Neural cell (in vitro differentiated cells): ENCODE data around the gene ATP5ME.

Source experiments
- EP300 ChIP-seq: fragments of 450-650 bp; conservative IDR thresholded peaks from 2 replicates; pipeline ENCODE4 v1.6.1; 2014; ENCODE audit warnings: antibody characterized with exemption, mild to moderate bottlenecking, moderate library complexity; ENCODE audit not compliant: poor library complexity, severe bottlenecking
- EZH2 ChIP-seq: fragments of 200-600, 300-800 bp; shearing (Covaris generic), sonication (generic); IDR thresholded peaks from 2 replicates; pipeline ENCODE4 v1.6.1; 2014; ENCODE audit warnings: antibody characterized with exemption, low read length, borderline replicate concordance, mild to moderate bottlenecking; ENCODE audit not compliant: insufficient read depth, poor library complexity, severe bottlenecking
- MXI1 ChIP-seq: fragments of 450-650 bp; conservative IDR thresholded peaks from 2 replicates; pipeline ENCODE4 v1.6.1; 2014; ENCODE audit warnings: antibody characterized with exemption, mild to moderate bottlenecking; ENCODE audit not compliant: poor library complexity, severe bottlenecking
- POLR2AphosphoS5 ChIP-seq: IDR thresholded peaks from 2 replicates; pipeline ENCODE4 v1.6.1; 2012
- TF ChIP-seq, protein P1 (sequence below): IDR thresholded peaks from 2 replicates; pipeline ENCODE4 v1.6.1; 2012; ENCODE audit warnings: borderline replicate concordance
- TF ChIP-seq, protein P2 (sequence below): fragments of 450-650 bp; IDR thresholded peaks from 2 replicates; pipeline ENCODE4 v1.5.1; 2014; ENCODE audit warnings: antibody characterized with exemption, mild to moderate bottlenecking, moderate library complexity; ENCODE audit not compliant: poor library complexity, severe bottlenecking

DNA sequence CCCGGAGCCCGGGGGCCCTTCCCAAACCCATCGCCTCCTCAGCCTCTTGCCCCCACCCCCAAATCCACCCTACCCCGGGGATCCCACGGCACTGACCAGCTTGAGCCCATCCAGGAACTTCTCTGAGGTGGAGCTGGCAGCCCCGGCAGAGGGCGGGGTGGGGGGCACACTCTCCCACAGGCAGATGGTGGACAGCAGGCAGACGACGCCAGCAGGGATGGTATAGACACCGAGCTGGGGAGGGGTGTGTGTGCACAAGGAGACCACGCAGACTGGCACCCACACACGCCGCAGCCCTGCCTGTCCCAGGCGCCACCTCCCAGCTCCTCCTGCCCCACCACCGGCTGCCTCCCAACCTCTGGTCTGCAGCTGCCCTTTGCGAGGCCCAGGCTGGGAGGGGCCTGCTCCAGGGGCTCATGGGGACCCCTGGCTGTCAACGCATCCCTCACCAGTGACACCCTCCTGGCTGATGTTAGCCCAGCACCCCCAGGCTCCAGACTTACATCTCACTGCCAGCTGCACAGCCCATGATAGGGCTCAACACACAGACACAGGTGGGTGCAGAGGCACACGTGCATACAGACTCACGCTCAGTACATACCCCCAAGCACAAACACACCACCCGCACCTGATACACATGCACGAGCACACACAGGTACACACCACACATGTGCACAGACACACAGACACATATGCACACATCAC is 10.7 kb upstream of the ATP5ME start:
- TF ChIP-seq EP300, result no peak
- TF ChIP-seq, protein P1, sequence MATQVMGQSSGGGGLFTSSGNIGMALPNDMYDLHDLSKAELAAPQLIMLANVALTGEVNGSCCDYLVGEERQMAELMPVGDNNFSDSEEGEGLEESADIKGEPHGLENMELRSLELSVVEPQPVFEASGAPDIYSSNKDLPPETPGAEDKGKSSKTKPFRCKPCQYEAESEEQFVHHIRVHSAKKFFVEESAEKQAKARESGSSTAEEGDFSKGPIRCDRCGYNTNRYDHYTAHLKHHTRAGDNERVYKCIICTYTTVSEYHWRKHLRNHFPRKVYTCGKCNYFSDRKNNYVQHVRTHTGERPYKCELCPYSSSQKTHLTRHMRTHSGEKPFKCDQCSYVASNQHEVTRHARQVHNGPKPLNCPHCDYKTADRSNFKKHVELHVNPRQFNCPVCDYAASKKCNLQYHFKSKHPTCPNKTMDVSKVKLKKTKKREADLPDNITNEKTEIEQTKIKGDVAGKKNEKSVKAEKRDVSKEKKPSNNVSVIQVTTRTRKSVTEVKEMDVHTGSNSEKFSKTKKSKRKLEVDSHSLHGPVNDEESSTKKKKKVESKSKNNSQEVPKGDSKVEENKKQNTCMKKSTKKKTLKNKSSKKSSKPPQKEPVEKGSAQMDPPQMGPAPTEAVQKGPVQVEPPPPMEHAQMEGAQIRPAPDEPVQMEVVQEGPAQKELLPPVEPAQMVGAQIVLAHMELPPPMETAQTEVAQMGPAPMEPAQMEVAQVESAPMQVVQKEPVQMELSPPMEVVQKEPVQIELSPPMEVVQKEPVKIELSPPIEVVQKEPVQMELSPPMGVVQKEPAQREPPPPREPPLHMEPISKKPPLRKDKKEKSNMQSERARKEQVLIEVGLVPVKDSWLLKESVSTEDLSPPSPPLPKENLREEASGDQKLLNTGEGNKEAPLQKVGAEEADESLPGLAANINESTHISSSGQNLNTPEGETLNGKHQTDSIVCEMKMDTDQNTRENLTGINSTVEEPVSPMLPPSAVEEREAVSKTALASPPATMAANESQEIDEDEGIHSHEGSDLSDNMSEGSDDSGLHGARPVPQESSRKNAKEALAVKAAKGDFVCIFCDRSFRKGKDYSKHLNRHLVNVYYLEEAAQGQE, result no peak
- TF ChIP-seq, protein P2, sequence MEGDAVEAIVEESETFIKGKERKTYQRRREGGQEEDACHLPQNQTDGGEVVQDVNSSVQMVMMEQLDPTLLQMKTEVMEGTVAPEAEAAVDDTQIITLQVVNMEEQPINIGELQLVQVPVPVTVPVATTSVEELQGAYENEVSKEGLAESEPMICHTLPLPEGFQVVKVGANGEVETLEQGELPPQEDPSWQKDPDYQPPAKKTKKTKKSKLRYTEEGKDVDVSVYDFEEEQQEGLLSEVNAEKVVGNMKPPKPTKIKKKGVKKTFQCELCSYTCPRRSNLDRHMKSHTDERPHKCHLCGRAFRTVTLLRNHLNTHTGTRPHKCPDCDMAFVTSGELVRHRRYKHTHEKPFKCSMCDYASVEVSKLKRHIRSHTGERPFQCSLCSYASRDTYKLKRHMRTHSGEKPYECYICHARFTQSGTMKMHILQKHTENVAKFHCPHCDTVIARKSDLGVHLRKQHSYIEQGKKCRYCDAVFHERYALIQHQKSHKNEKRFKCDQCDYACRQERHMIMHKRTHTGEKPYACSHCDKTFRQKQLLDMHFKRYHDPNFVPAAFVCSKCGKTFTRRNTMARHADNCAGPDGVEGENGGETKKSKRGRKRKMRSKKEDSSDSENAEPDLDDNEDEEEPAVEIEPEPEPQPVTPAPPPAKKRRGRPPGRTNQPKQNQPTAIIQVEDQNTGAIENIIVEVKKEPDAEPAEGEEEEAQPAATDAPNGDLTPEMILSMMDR, result no peak
- no peak for TF ChIP-seq EZH2
- no peak for TF ChIP-seq MXI1
- TF ChIP-seq POLR2AphosphoS5, result no peak
